Measurements from ENCODE around the gene SPATA33.
A peak's percentile ranks its signal among the peaks of the same experiment; 100 is the strongest.
"Not testable (repeated sequence)": the region's sequence is repeated elsewhere in the genome, so short reads cannot be mapped to it uniquely, and the experiment has no call there.

SPATA33 gene

DNA sequence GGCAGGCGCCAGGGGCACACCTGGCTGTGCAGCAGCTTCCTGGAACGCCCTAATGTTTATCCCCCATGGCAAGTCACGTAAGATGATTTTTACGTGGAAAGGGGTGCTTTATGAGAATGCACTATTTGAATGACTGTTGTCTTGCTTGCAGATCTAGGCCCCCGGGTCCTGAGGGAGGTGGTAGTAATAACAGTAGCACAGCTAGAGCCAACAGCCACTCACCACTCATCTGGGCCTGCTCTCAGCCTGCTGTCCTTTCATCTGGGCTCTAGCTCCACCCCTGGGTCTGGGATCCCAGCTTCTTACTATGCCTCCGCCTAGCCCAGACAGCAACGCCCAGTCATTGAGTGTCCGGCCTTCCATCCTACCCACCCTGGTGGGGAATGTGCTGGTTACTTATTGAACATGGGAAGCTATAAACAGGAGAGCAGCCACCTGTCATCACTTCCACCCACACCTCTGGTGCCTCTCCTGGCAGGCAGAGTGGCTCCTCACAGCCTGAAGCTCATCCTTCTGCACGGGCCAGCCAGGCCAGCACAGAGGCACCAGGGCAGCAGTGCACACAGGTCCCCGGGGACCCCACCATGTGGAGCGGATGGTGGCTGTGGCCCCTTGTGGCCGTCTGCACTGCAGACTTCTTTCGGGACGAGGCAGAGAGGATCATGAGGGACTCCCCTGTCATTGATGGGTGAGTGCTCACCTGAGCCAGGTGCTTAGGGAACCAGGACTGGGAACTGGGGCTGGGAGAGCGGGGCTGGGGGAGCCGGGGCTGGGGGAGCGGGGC is 27.6 kb upstream of the SPATA33 start:
- DNase-seq (ENCODE audit: low read depth, low spot score), result no peak

DNA sequence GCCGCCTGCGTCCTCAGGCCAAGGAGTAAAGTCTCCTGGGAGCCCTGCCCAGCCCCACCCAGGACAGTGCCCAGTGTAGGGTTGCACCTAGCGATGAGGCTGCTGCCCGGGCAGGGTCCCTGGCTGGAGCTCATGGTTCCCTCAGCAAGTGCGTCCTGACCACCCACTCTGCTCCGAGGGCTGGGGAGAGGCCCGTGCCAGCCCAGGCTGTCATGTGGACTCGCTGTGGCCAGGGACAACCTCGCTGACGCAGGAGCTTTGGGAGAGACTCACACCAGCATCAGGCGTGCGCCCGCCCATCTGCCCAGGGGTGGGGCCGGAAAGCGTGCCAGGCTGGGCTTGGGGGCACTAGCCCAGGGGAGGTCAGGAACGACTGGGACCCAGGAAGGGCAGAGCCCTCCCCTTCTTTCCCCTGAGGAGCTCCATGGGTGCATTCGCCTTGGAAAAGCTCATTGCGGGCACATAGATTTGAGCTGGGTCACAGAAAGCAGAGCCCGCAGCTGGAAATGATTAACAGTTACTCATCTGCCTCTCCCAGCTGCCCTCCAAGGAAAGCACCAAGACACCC is 24.5 kb upstream of the SPATA33 start:
- DNase-seq (ENCODE audit: low read depth, low spot score), result peak; percentile 23

DNA sequence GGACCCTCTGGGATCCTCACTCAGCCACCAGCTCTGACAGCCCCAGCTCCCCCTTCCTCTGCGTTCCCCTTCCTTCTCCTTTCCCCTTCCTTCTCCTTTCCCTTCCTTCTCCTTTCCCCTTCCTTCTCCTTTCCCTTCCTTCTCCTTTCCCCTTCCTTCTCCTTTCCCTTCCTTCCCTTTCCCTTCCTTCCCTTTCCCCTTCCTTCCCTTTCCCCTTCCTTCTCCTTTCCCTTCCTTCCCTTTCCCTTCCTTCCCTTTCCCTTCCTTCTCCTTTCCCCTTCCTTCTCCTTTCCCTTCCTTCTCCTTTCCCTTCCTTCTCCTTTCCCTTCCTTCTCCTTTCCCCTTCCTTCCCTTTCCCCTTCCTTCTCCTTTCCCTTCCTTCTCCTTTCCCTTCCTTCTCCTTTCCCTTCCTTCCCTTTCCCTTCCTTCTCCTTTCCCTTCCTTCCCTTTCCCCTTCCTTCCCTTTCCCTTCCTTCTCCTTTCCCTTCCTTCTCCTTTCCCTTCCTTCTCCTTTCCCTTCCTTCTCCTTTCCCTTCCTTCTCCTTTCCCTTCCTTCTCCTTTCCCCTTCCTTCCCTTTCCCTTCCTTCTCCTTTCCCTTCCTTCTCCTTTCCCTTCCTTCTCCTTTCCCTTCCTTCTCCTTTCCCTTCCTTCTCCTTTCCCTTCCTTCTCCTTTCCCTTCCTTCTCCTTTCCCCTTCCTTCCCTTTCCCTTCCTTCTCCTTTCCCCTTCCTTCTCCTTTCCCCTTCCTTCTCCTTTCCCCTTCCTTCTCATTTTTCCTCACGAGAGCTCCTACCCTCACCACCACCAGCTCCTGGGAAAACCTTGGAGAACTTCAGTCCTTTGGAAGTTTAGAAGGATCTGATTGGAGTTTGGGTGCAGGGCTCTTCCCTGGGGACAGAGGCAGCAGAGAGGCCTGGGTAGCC is 22.9 kb upstream of the SPATA33 start:
- not testable (repeated sequence) for DNase-seq (ENCODE audit: low read depth, low spot score)

DNA sequence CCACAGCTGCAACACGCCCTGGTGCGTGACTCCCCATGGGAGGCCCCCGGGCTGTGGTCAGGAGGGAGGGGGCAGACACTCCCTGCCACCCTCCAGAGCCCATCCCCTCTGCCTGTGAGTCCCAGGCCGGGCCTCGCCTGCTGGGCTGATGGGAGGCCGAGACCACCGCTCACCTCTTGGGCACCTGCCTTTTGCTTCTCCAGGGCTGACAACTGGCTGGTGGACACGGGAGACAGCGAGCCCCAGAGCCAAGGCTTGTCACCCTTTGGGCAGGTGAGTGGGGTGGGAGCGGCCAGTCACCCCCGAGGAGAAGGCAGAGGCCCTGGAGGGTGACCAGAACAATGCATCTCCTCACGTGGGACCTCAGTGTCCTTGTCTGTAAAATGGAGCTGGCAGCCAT is 21.0 kb upstream of the SPATA33 start:
- no peak for DNase-seq (ENCODE audit: low read depth, low spot score)

DNA sequence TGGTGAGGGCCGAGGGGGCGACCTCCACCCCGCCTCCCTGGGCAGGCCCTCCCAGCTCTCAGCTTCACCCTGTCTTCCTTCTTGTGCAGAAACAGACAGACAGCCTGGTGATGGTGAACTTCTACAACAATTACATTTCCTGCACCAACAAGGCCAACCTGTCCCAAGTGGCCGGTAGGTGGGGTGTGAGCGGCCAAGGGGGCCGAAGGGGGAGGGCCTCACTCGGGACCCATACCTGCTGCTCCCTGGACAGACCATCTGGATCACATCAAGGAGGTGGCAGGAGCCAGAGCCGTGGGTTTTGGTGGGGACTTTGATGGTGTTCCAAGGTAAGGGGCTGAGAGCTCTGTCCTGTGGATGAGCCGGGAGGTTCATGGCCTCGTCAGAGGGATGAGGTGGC is 20.3 kb upstream of the SPATA33 start:
- no peak for DNase-seq (ENCODE audit: low read depth, low spot score)

DNA sequence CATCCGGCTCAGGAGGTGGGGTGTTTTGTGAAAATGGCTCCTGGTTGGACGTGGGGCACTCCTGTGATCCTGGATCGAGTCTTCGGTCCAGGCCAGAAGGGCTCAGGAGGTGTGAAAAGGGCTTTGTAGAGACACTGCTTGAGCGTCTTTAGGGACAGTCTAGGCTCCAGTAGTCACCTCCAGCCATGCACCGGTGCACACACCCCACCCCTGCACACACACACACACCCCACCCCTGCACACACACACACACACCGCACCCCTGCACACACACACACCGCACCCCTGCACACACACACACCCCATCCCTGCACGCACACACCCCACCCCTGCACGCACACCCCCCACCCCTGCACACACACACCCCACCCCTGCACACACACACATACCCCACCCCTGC is 19.2 kb upstream of the SPATA33 start:
- no peak for DNase-seq (ENCODE audit: low read depth, low spot score)

DNA sequence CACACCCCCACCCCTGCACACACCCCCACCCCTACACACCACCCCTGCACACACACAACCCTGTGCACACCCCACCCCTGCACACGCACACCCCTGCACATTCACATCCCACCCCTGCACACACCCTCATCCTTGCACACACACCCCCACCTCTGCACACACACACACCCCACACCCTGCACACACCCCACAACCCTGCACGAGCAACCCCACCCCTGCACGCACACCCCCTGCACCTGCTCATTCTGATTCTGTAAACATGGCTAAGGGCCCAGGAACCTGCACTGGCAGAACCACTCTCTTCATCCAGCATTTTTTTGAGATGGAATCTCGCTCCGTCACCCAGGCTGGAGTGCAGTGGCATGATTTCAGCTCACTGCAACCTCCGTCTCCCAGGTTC is 18.3 kb upstream of the SPATA33 start:
- DNase-seq (ENCODE audit: low read depth, low spot score), result no peak

DNA sequence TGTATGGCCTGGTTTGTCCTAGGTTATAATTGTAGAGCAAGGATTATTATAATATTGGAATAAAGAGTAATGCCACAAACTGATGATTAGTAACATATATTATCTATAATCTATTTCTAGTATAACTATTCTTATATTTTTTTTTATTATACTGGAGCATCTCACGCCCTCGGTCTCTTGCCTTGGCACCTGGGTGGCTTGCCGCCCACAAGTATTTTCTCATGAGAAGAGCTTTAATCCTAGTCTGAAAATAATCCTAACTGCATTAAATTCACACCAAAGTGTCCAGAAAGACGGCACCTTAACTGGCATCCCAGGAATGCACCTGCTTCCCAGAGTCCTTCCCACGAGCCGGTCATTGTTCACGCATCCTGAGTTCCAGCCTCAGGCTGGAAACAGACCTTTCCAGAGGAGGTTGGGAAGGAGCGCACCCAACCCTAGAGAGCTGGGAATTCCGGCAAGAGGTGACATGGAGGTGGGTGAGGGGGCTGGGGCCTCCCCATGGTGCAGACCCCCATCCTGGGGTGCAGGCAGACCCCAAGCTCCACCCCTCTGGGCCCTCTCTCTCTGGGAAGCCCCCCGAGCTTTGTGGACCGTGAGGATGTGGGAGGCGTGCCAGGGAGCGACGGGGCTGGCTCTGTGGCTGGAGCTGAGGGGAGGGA is 16.0 kb upstream of the SPATA33 start:
- no peak for DNase-seq (ENCODE audit: low read depth, low spot score)

DNA sequence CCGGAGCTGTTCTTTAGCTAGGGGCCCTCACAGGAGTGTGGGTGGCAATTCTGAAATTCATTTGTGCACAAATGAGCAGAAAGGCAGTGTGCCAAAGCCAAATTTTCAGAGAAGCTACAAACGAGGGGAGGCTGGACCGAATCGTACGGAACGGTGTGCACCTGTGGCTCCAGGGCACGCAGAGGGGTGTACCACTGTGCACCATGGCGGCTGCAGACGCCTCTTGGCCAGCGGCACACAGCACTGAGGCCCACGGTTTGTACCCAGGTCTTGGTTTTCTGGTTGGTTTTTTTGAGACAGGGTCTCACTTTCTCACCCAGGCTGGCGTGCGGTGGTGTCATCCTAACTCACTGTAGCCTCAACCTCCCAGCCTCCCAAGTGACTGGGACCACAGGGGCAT is 15.1 kb upstream of the SPATA33 start:
- DNase-seq (ENCODE audit: low read depth, low spot score), result no peak

DNA sequence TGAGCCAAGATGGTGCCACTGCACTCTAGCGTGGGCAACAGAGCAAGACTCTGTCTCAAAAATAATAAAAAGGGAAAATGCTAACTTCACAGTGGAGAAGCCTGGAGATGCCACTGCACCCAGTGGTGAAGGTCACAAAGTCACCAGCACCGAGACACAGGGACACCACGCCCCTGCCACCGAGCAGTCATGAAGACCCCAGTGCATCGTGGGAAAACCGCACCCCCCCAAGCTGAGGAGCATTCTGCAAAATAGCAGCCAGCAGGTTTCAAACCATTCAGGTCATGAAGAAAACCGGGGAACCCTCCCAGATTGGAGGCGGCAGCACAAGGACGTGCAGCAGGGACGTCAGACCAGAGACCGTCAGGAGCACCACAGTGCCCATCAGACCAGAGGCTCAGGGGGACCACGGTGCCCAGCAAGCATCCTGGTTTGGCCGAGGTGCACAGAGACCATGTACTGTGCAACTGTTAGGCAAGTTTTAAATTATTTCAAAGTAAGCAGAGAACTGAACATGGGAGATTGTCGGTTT is 13.8 kb upstream of the SPATA33 start:
- DNase-seq (ENCODE audit: low read depth, low spot score), result no peak

DNA sequence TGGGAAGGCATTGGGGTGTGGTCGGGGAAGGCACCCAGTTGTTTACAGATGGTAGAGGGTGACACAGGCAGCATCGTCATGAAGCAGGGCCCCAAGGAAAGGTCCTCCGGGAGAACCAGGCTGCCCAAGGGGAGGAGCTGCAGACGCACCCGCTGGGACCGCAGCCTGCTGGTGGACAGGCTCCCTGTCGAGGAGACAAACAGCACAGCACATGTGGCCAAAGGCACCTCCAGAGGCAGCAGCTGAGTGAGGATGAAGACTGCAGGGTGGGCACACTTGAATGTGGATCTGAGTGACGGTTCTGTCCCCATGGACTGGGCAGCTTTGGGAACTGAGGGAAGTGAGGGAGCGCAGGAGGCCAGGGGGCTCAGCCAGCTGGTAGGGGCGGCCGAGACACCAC is 12.5 kb upstream of the SPATA33 start:
- no peak for DNase-seq (ENCODE audit: low read depth, low spot score)

DNA sequence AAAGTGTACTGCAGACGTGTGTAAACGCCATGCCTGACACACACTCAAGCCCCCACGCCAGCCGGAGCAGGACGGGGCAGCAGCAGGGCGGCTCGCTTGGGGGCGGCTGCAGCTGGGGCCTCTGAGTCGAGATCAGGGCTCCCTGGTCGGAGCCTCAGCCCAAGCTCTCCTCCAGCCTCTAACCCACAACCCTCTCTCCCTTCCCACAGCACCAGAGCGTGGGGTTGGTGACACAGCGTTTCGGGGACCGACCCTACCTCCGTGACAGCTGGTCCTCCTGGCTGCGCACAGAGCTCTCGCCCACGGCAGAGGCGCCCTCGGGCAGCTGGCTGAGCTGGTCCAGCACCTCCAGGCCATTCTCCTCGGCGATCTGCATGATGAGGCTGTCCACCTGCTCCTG is 11.4 kb upstream of the SPATA33 start:
- DNase-seq (ENCODE audit: low read depth, low spot score), result no peak

DNA sequence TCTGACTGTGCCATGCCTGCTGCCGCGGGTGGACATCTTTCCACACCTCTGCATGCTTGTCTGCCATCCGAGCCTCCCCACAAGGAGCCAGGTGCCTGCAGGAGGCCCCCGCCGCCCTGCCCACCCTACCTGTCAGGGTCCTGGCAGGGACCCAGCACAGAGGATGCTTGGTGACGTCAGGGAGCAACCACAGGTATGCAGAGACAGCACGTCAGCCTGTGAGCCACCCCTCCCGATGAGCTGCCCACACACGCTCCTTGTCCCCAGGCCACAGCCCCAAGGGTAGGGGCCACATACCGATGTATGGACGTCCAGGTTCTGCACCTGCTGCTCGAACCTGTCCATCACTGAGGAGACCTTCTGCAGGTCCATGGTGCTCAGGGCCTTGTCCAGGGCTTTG is 10.7 kb upstream of the SPATA33 start:
- DNase-seq (ENCODE audit: low read depth, low spot score), result no peak

DNA sequence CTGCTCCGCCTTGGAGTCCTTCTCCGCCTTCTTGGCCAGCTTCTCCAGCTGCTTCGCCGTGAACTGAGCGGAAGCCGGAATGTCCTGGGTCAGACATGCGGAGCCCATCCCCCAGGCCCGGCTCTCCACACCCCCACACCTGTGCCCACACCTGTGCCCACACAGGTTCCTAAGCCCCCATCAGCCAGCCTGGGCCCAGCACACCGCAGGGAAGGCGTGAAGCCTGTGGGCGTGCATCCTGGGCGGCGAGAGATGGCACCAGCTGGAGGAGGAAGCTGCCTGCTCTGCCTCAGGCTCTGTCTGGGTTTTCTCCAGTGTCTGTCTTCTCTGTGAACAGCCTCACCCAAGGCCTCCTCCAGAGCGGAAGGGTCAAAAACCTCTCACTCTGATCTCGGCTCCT is 6.1 kb upstream of the SPATA33 start:
- no peak for DNase-seq (ENCODE audit: low read depth, low spot score)

DNA sequence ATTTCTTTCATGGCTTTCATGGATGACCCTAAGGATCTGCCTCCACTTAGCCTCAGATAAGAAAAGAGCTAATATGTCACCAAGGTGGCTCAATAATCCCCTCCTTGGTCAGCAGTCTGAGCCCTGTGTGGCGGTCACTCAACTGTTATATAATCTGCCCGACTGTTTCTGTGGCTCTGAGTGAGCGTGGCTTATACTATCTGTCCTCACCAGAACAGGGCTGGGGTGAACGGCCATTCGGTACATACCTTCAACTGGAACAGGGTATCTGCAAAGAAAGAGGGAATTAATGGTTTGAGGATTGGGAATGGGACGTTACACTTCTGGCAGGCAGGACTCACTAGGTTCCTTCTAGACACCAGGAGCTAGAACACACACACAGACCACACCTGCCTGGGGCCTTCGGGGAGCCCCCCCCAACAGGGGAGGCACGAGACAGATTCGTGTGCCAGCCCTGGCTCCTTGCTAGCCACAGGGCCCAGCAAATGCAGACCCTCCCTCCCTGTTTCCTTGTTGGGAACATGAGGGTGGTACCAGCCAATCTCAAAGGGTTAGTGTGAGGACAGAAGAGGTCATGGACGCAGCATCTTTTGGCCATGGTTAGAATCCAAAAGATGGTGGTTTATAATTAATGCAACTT is 3.9 kb upstream of the SPATA33 start:
- DNase-seq (ENCODE audit: low read depth, low spot score), result no peak

DNA sequence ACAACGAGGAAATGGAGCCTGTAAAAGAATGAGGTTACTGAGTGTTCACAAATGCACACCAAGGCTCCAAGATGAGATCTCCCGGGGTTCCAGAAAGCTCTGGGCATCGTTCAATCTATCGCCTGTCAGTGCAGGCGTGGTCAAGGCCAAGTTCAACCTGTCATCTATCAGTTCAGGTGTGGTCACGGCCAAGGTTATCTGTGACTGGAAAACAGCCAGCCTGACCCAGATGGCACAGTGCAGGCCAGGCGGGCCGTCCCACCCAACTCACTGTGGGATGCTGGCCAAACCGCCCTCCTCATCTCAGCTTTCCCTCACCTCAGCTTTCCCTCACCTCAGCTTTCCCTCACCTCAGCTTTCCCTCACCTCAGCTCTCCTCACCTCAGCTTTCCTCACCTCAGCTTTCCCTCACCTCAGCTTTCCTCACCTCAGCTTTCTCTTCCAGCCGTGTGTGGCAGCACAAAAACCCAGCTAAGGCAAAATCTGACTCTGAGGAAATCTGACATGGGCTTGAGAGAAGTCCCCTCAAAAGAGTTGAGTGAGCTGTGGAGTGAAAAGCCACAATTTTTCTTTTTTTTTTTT is 2.5 kb upstream of the SPATA33 start:
- DNase-seq (ENCODE audit: low read depth, low spot score), result no peak

DNA sequence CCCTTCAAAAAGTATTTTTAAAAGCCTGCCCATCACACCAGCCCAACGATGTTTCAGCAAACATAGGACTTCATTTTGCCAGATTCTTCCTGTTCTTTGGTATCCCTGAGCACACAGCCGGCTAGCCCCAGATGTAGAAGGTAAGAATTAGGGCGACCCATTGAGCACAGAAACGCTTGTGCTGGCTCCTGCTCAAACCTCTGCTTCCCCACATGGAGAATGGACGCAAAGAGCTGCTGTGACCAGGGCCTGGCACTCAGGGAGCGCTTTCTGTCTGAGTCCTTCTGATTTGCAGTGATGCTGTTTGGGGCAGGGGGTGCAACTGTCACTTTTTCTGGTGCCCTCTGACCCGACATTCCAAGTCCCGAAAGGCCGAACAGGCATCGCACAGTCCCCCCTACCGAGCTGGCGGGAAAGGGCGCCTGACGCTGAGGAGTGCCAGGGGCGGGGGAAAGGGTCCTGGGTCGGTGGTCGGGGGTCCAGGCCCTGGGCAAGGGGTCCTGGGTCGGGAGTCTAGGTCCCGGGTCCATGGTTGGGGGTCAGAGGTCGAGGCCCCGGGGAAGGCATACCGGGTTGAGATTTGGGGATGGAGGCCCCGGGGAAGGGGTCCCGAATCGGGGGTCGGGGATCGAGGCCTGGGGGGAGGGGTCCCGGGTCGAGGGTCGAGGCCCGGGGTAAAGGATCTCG is 1.1 kb upstream of the SPATA33 start:
- no peak for DNase-seq (ENCODE audit: low read depth, low spot score)

DNA sequence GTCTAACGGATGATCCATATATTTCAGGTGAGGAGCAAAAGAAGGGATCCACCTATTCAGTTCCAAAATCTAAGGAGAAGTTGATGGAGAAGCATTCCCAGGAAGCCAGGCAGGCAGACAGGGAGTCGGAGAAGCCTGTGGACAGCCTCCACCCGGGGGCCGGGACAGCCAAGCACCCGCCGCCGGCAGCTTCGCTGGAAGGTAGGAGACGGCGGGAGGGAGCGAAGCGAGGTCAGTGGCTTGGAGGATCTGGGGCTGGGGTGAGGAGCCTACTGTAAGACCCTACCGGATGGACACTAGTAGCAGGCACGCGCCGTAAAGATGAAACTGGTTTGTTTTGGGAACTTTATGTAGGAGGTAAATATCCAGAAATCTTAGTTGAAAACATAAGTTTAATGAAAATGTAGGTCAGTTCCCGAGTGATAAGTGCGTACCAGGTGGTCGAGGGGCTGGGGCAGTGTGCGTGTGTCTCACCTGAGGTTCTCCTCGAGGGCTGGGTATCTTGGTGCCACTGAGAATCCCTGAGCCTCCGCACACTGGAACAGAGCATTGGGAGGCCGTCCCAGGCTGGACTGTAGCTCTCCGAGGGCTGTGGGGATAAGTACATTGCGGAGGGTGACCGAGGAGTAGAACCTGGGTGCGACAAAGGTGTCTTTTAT is 714 bp downstream of the SPATA33 start:
- no peak for DNase-seq (ENCODE audit: low read depth, low spot score)

DNA sequence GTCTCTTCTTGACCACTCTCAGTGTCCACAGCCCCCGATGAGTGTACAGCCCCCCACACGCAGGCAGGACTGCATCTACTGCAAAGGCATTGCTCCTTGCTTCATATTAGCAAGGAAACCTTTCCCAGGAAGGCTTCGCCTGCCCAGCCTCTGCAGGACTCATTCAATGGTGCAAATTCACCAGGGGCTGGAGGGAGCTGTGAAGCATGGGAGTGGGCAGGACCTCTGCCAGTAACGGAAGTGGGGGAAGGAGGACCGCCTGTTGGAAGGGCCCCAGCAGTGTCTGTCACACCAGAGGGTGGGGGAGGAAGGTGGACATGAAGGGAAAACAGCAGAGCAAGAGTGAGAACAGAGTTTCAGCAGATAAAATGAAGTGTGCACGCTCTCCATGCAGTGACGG is 2.5 kb downstream of the SPATA33 start:
- no peak for DNase-seq (ENCODE audit: low read depth, low spot score)

DNA sequence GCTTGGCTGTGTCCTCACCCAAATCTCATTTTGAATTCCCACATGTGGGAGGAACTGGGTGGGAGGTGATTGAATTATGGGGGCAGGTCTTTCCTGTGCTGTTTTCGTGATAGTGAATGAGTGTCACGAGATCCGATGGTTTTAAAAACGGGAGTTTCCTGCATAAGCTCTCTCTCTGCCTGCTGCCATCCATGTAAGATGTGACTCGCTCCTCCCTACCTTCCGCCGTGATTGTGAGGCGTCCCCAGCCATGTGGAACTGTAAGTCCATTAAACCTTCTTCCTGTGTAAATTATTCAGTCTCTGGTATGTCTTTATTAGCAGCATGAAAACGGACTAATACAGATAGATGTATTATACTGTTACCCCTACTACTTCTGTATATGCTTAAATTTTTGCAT is 3.6 kb downstream of the SPATA33 start:
- DNase-seq (ENCODE audit: low read depth, low spot score), result no peak
